HG03575 (cell line): ENCODE measurements around the gene NPFFR2.
"Not testable (repeated sequence)": the region's sequence is repeated elsewhere in the genome, so short reads cannot be mapped to it uniquely, and the experiment has no call there.

Experiments used
- ATAC-seq: cut with Tn5 transposase; IDR thresholded peaks from one replicate; pipeline ENCODE4 v1.9.1; 2021; ENCODE audit not compliant: unreplicated experiment, insufficient number of reproducible peaks, low FRiP score; ENCODE audit errors: extremely low read depth

The NPFFR2 gene

DNA sequence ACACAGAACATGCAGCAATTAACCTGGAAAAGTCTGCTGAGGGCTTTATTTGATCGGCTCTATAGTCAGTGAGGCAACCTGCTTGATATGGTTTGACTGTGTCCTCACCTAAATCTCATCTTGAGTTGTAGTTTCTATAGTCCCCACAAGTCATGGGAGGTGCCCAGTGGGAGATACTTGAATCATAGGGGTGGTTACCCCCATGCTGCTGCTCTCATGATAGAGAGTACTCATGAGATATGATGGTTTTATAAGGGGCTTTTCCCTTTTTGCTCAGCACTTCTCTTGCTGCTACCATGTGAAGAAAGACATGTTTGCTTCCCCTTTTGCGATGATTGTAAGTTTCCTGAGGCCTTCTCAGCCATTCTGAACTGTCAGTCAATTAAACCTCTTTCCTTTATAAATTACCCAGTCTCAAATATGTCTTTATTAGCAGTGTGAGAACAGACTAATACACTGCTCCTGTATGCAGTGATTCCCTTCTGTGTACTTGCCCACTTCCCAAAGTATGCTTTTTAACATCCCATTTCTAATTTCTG, 78.2 kb downstream of the NPFFR2 start:
- no peak for ATAC-seq

DNA sequence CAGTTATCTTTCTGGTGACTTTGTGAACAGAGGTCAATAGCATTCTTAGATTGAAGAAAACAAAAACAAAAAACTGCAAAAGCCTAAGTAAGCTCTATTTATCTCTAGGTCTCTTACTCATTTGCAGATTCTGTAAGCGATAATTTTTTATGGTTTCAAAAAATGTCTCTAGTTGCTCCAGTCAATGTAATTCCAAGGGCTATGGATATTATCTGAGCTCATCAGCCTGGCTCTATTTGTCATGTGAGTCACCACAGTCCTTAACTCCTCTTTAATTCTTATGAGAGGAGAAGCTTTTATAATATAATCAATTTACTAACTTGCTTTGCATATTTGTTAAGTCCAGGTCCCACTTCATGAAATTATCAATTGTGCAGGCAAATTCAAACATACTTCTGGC, 79.1 kb downstream of the NPFFR2 start:
- ATAC-seq, result no peak

DNA sequence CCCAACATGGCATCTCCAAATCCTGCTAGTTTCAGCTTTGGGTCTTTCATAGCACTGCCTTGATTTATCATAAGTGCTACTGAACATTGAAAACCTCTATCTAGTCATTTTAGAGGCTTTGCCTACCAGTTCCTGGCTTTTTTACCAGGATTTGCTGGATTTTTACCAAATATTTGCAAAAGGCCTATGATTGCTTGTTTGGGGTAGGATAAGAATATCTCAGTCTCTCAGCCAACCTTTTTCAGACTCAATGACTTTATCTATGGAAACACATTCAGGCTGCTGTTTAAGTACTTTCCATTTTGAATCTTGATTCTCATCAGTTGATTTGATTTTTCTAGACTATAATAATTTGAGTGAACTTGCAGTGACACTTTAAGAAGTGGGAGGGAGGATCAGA, 80.1 kb downstream of the NPFFR2 start:
- no peak for ATAC-seq

DNA sequence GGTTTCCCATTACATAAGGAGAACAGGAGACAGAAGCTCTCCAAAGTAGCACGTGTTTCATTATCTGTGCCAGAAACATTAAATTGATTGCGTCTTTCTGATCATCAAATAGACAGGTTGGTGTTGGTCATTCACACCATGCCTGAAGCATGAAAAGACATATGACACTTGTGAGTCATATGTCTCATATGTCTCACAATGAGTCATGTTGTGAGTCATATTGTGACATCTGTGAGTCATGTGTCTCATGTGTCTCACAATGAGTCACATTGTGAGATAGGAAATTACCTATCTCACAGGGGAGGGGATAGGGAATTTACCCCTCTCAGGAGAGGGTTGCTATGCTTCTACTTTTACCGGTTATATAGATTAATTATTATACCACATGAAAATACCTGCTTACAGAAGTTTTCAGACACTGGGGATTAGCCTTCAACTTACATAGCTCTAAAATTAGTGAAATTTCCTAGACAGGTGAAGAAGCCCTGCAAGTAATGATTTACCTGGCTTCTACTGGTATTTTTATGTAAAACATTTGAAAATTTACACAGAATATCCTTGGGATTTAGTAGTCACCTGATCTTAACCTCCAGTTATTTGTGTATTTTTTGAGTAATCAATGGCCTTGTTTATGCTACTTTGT, 80.8 kb downstream of the NPFFR2 start:
- peak; percentile 96 for ATAC-seq

DNA sequence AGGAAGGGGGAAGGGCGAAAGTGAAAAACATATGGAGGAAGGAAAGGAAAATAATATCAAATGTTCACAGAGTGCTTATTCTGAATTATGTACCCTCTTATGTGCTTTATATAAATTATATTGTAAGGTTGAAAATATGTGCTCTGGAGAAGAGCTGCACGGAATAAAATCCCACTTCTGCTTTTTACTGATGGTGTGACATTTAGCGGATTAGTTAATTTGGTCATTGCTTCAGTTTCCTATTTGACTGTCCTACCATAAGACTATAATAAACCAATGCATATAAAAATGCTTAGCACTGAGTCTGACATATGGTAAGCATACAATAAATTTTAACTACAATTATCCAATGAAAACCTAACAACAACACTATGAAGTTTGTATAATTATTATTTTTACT, 86.2 kb downstream of the NPFFR2 start:
- no peak for ATAC-seq

DNA sequence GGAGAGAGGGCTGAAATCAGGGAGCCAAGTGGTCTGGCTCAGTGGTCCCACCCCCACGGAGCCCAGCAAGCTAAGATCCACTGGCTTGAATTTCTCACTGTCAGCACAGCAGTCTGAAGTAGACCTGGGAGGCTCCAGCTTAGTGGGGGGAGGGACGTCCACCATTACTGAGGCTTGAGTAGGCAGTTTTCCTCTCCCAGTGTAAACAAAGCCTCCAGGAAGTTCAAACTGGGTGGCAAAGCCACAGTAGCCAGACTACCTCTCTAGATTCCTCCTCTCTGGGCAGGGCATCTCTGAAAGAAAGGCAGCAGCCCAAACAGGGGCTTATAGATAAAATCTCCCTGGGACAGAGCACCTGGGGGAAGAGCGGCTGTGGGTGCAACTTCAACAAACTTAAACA, 88.1 kb downstream of the NPFFR2 start:
- ATAC-seq, result no peak

DNA sequence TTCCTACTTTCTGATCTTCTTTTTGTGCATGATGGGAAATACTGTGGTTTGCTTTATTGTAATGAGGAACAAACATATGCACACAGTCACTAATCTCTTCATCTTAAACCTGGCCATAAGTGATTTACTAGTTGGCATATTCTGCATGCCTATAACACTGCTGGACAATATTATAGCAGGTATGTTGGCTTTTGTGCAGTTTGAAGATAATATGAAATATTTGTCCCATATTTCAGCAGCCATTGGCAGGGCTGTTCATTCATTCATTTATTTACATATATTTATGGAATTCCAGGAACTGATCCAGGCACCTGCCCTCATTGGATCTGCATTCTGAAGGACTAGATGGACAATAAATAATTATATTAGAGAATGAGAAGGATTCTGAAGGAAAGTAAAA, 96.9 kb downstream of the NPFFR2 start:
- ATAC-seq, result no peak

DNA sequence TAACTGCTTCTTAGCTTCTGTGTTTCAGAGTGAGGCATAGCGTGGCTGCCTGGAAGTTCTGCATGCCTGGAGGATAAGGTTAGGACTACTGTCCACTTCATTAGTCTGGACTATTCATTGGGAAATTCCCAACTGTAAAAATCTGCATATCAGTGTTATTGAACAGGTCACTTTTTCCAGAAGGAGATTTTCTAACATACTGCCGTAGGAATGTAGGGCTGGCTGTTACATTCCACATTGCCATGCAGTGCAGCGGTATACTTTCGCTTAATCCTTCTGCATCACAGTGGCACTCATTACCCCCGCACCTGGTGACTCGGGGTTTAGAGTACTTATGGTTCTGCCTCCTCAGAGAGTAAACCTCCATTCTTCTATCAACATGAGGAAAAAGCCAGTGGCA, 104.6 kb downstream of the NPFFR2 start:
- no peak for ATAC-seq

DNA sequence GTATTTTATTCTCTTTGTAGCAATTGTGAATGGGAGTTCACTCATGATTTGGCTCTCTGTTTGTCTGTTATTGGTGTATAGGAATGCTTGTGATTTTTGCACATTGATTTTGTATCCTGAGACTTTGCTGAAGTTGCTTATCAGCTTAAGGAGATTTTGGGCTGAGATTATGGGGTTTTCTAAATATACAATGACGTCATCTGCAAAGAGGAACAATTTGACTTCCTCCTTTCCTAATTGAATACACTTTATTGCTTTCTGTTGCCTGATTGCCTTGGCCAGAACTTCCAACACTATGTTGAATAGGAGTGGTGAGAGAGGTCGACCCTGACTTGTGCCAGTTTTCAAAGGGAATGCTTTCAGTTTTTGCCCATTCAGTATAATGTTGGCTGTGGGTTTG, 108.2 kb downstream of the NPFFR2 start:
- ATAC-seq, result not testable (repeated sequence)

DNA sequence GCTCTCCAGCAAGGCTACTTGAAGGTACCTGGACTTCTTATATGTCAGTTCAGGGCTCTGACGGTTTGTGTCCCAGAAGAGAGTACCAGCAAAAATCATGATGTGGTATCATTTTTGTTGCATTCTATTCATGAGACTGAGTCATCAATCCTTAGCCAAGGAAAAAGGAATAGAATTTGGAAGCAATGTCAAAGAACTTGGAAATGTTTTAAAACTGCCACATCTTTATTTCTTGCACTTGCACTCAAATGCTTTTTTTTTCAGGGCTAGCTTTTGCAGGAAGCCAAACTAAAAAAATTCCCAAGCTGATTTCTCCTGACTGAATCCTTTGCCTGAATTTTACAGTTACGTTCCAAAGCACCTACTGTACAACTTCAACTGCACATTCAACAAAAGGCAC, 112.4 kb downstream of the NPFFR2 start:
- no peak for ATAC-seq

DNA sequence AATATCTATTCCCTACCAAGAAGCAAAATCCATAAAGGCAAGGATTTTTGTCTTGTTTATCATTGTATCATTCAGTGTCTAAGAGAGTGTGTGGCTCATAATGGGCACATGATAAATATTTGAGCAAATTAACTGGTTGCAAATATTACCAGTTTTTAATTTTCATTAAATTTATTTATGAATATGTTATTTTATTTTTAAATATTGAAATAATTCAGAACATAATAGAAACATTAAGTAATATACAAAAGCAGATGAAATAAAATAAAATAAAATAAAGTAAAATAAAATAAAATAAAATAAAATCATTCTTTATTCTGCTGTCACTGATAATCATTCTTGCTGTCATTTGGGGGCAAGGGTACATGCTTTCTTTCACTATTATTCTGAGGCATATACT, 120.9 kb downstream of the NPFFR2 start:
- ATAC-seq, result no peak

DNA sequence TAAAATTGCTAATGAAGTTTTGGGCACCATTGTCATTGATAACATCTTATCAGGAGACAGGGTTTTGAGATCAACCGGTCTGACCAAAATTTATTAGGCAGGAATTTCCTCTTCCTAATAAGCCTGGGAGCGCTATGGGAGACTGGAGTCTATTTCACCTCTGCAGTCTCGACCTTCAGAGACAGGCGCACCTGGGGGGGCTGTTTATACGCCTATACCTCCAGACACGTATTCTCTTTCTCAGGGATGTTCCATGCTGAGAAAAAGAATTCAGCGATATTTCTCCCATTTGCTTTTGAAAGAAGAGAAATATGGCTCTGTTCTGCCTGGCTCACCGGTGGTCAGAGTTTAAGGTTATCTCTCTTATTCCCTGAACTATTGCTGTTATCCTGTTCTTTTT, 121.8 kb downstream of the NPFFR2 start:
- not testable (repeated sequence) for ATAC-seq

DNA sequence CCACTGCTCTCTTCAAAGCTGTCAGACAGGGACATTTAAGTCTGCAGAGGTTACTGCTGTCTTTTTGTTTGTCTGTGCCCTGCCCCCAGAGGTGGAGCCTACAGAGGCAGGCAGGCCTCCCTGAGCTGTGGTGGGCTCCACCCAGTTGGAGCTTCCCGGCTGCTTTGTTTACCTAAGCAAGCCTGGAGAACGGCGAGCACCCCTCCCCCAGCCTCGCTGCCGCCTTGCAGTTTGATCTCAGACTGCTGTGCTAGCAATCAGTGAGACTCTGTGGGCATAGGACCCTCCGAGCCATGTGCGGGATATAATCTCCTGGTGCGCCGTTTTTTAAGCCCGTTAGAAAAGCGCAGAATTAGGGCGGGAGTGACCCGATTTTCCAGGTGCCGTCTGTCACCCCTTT, 137.5 kb downstream of the NPFFR2 start:
- ATAC-seq, result not testable (repeated sequence)

DNA sequence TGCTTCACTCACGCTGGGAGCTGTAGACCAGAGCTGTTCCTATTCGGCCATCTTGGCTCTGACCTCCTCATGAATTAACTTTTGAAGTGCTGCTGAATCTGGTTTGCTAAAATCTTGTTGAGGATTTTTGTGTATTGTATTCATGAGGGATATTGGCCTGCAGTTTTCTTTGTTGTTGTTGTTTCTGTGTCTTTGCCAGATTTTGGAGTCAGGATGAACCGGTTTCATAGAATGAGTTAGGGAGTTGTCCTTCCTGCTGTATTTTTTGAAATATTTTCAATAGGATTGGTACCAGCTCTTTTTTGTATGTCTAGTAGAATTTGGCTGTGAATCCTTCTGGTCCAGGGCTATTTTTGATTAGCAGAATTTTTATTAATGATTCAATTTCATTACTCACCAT, 138.1 kb downstream of the NPFFR2 start:
- ATAC-seq, result no peak

DNA sequence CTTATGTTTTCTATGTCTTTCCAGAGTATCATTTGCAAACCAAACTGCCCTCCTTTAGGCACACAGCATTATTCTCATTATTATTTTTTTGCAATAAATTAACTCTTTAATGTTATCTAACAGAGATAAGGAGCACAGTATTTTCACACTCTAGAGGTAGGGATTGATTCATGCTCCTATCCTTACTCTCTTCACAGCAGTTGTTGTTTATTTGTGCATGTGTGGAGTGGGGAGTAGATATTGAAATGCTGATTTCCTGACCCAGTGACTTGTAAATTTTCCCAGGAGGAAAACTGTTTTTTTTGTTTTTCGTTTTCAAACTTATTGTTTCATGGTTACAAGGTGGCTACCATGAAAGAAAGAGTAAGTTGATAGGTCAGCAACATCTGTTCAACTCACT, 140.0 kb downstream of the NPFFR2 start:
- no peak for ATAC-seq

DNA sequence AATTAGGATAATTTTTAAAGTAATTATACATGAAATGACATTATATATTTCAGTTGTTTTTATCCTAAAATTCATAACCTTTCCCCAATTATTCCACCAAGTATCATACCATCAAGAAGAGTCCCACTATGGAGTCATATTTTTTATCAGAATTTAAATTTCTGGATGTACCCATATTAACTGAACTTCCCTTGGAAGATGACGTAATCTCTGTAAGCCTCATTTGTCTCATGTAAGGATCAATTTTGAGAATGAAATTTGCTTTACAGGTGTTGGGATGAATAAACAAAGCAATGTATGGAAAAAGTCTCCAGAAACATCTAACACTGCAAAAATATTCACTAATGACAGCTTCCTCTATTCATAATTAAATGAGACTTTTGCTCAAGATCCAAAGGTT, 147.5 kb downstream of the NPFFR2 start:
- ATAC-seq, result no peak

DNA sequence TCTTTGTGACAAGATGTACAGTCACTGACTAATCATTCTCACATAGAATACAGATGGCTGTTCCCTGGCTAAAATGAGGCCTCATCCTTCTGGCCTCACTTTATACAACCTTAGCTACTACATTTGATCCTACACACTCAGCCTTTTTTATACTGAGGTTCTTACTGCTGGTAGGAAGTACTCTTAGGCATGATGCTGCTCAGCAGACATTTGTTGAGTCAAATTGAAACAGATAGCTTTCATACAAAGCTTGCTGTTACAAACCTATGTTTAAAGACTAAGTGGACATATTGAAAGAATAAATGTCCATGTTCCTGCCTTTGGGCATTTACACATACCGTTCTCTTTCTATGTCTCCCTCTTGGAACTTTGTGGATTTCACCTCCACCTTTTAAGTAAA, 154.9 kb downstream of the NPFFR2 start:
- ATAC-seq, result peak; percentile 57

DNA sequence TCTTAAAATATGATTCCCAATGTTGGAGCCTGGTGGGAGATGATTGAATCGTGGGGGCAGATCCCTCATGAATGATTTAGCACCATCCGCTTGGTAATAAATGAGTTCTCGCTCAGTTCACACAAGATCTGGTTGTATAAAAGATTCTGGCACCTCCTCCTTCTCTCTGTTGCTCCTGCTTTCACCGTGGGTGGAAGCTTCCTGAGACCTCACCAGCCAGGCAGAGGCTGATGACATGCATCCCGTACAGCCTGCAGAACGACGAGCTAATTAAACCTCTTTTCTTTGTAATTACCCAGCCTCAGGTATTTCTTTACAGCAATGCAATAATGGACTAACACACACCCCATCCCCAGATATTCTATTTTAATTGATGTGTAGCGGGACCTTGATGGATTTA, 162.2 kb downstream of the NPFFR2 start:
- ATAC-seq, result no peak

DNA sequence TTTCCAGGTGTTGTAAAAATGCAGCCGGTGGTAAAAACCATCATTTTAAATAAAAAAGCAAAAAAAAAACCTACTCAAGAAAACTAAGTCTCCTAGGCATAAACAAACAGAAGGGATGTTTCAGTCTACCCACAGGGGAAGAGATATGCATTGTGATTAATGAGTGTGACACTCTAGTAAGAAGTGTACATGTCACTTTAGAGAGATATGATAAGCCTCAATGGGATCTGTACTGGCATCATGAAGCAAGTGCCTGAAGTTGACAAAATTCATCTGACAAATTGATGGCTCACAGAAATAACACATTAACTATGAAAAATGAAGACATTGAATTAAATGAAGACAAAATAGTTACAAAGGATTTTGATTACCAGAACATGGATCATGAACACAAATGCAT, 162.7 kb downstream of the NPFFR2 start:
- ATAC-seq, result no peak
